Stimulated activated CD4-positive, alpha-beta T cell treated with anti-CD3 and anti-CD28 coated beads, TNF-alpha, amount 100 ng/mL, for 4 hours (primary cell): ENCODE data around the gene ADAMTSL2.

ENCODE experiments used
- DNase-seq, 3 experiments: peaks; one replicate each; pipeline ENCODE4 v3.0.0-alpha.2; 2020; ENCODE audit warnings: low read depth in 3 of 3

The ADAMTSL2 gene

GRCh38 chr9:133518200-133518599 lies 16.3 kb upstream of the ADAMTSL2 start:
- no peak for DNase-seq

GRCh38 chr9:133518706-133519449 lies 15.6 kb upstream of the ADAMTSL2 start:
- DNase-seq = no peak

- no peak for DNase-seq
Measured at GRCh38 chr9:133519693-133520092, 14.8 kb upstream of the ADAMTSL2 start.

- no peak for DNase-seq
Measured at GRCh38 chr9:133520121-133520835, 14.2 kb upstream of the ADAMTSL2 start.

GRCh38 chr9:133521122-133522072 lies 13.1 kb upstream of the ADAMTSL2 start:
- DNase-seq = no peak

GRCh38 chr9:133522073-133522910 lies 12.2 kb upstream of the ADAMTSL2 start:
- DNase-seq = no peak

GRCh38 chr9:133523106-133523505 lies 11.4 kb upstream of the ADAMTSL2 start:
- no peak for DNase-seq

- DNase-seq = no peak
Measured at GRCh38 chr9:133524146-133524545, 10.4 kb upstream of the ADAMTSL2 start.

GRCh38 chr9:133524679-133525228 lies 9.8 kb upstream of the ADAMTSL2 start, which contains the start of gene MYMK:
Gene MYMK (minus strand): TSS chr9:133524959. CDS start chr9:133524844, 115 bp downstream.
- no peak for DNase-seq

GRCh38 chr9:133525677-133526076 lies 8.8 kb upstream of the ADAMTSL2 start:
- DNase-seq = no peak

GRCh38 chr9:133526721-133527321 lies 7.7 kb upstream of the ADAMTSL2 start:
- no peak for DNase-seq

GRCh38 chr9:133527444-133527920 lies 7.0 kb upstream of the ADAMTSL2 start:
- no peak for DNase-seq

GRCh38 chr9:133528001-133528875 lies 6.3 kb upstream of the ADAMTSL2 start:
- no peak for DNase-seq

GRCh38 chr9:133528876-133529241 lies 5.6 kb upstream of the ADAMTSL2 start:
- DNase-seq = no peak

- DNase-seq = no peak
Measured at GRCh38 chr9:133529457-133529856, 5.0 kb upstream of the ADAMTSL2 start.

- no peak for DNase-seq
Measured at GRCh38 chr9:133529874-133530273, 4.6 kb upstream of the ADAMTSL2 start.

- DNase-seq = no peak
Measured at GRCh38 chr9:133531293-133531692, 3.2 kb upstream of the ADAMTSL2 start.

- DNase-seq = peak; percentile 51 to 56 (median 56)
Measured at GRCh38 chr9:133532937-133533668, 1.4 kb upstream of the ADAMTSL2 start.

- DNase-seq = no peak
Measured at GRCh38 chr9:133533857-133534256, 647 bp upstream of the ADAMTSL2 start.
